Left ventricle myocardium inferior (tissue), 1 donor: ENCODE results near the gene STPG1. TPM values are rescaled to one million over a fixed set of nuclear protein-coding genes. Genes with fewer than 3 reads are reported as not detected.

Source experiments
- DNase-seq: peaks from one replicate; pipeline ENCODE4 v3.0.0-alpha.2; 2020
- H3K27ac ChIP-seq: fragments of 200-600 bp; replicated peaks from 2 replicates; pipeline ENCODE4 v1.8.0; 2021
- H3K27me3 ChIP-seq: fragments of 200-600 bp; 2 replicates; pipeline ENCODE4 v1.8.0; 2021; ENCODE audit warnings: low read depth
- H3K36me3 ChIP-seq: fragments of 200-600 bp; 2 replicates; pipeline ENCODE4 v1.8.0; 2021
- H3K4me1 ChIP-seq: fragments of 200-600 bp; 2 replicates; pipeline ENCODE4 v1.8.0; 2021
- H3K4me3 ChIP-seq: fragments of 200-600 bp; 2 replicates; pipeline ENCODE4 v1.8.0; 2021; ENCODE audit warnings: mild to moderate bottlenecking, moderate library complexity
- H3K9me3 ChIP-seq: fragments of 200-600 bp; replicated peaks from 2 replicates; pipeline ENCODE4 v1.8.0; 2021
- CTCF ChIP-seq: fragments of 200-600 bp; IDR thresholded peaks from 2 replicates; pipeline ENCODE4 v1.8.0; 2021; ENCODE audit warnings: antibody characterized with exemption, mild to moderate bottlenecking, borderline replicate concordance
- intact Hi-C: fragments of 100-400 bp; cut with micrococcal nuclease; formaldehyde crosslinking; loops from one replicate; pipeline ENCODE4 v1.11.0; 2022
- total RNA-seq: library from RNA; stranded (reverse); fragmentation: NEBNext Ultra II Directional; extraction: Animal tissue kit (Norgen Biotek cat#: 25700); gene quantifications from one replicate; pipeline ENCODE4 v1.2.1, GENCODE V29; 2021
- donor health status: DM: no; HTN: yes; CAD: no; lungs with severe emphysema.

Gene STPG1
- total RNA-seq, 1 donor from 2014 or later: 4.9 TPM

GRCh38 chr1:24308365-24309015 is 105.1 kb downstream of the STPG1 start:
- H3K27ac ChIP-seq: no peak overlapping the region
- H3K27me3 ChIP-seq: peaks cover 39% of the 10 kb centered on the region
- H3K4me3 ChIP-seq: no peak overlapping the region
- no peaks in the 10 kb centered on the region for H3K4me1 ChIP-seq
- no peaks in the 10 kb centered on the region for H3K9me3 ChIP-seq
- no peak for TF ChIP-seq CTCF
- intact Hi-C loops: no loop called here
- no peaks in the 10 kb centered on the region for H3K36me3 ChIP-seq
- DNase-seq: no peak

Other genes starting within 250 kb of the STPG1 start
- gene IFNLR1, start 226.5 kb downstream of the STPG1 start, total RNA-seq: 2.0 TPM
- not detected for gene GRHL3, start 94.4 kb downstream of the STPG1 start, total RNA-seq
- gene NIPAL3, start 2.0 kb upstream of the STPG1 start, total RNA-seq: 30.1 TPM
- gene RCAN3, start 89.1 kb upstream of the STPG1 start, total RNA-seq: 4.9 TPM
- gene NCMAP, start 142.3 kb upstream of the STPG1 start, total RNA-seq: 0.11 TPM
- gene SRRM1, start 229.5 kb upstream of the STPG1 start, total RNA-seq: 60.8 TPM